ENCODE results near the gene SORCS2.

The SORCS2 gene

DNA sequence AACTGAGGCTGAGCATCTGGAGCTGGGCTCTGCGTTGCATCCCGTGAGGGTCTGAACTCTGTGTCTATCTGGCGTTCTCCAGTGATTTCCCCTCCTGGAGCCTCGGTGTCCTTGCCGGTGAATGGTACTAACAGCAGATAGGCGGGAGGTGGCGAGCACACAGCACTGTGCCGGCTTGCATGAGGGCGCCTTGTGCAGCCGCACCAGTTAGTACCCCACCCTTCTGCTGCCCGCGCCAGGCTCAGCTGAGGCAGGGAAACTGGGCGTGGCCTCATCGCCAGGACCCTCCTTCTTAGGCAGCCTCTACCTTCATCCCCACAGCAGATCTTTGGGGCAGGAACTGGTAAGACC lies 42.7 kb downstream of the SORCS2 start:
- DNase-seq (ENCODE audit: low read depth, low spot score): no peak
- H3K4me3 ChIP-seq (ENCODE audit: low read length): no peak overlapping the region

GRCh38 chr4:7236847-7237246 lies 44.5 kb downstream of the SORCS2 start:
- no peak overlapping the region for H3K4me3 ChIP-seq (ENCODE audit: low read length)
- DNase-seq (ENCODE audit: low read depth, low spot score): no peak

GRCh38 chr4:7237873-7238272 lies 45.5 kb downstream of the SORCS2 start:
- DNase-seq (ENCODE audit: low read depth, low spot score): no peak
- no peak overlapping the region for H3K4me3 ChIP-seq (ENCODE audit: low read length)

- DNase-seq (ENCODE audit: low read depth, low spot score): no peak
- H3K4me3 ChIP-seq (ENCODE audit: low read length): no peak overlapping the region
These were observed 46.1 kb downstream of the SORCS2 start for GRCh38 chr4:7238300-7238960.

GRCh38 chr4:7239101-7239820 lies 46.9 kb downstream of the SORCS2 start:
- no peak overlapping the region for H3K4me3 ChIP-seq (ENCODE audit: low read length)
- no peak for DNase-seq (ENCODE audit: low read depth, low spot score)

GRCh38 chr4:7239844-7240243 lies 47.5 kb downstream of the SORCS2 start:
- no peak overlapping the region for H3K4me3 ChIP-seq (ENCODE audit: low read length)
- no peak for DNase-seq (ENCODE audit: low read depth, low spot score)

- H3K4me3 ChIP-seq (ENCODE audit: low read length): no peak overlapping the region
- DNase-seq (ENCODE audit: low read depth, low spot score): no peak
These were observed 48.0 kb downstream of the SORCS2 start for GRCh38 chr4:7240306-7240705.

GRCh38 chr4:7241597-7242125 lies 49.3 kb downstream of the SORCS2 start:
- no peak for DNase-seq (ENCODE audit: low read depth, low spot score)
- no peak overlapping the region for H3K4me3 ChIP-seq (ENCODE audit: low read length)

- DNase-seq (ENCODE audit: low read depth, low spot score): no peak
- no peak overlapping the region for H3K4me3 ChIP-seq (ENCODE audit: low read length)
These were observed 50.4 kb downstream of the SORCS2 start for GRCh38 chr4:7242766-7243165.

GRCh38 chr4:7243609-7244330 lies 51.4 kb downstream of the SORCS2 start:
- no peak for DNase-seq (ENCODE audit: low read depth, low spot score)

GRCh38 chr4:7244331-7244665 lies 52.0 kb downstream of the SORCS2 start:
- no peak overlapping the region for H3K4me3 ChIP-seq (ENCODE audit: low read length)

More at GRCh38 chr4:7243609-7244330, 51.4 kb downstream of the SORCS2 start:
- no peak overlapping the region for H3K4me3 ChIP-seq (ENCODE audit: low read length)

DNA sequence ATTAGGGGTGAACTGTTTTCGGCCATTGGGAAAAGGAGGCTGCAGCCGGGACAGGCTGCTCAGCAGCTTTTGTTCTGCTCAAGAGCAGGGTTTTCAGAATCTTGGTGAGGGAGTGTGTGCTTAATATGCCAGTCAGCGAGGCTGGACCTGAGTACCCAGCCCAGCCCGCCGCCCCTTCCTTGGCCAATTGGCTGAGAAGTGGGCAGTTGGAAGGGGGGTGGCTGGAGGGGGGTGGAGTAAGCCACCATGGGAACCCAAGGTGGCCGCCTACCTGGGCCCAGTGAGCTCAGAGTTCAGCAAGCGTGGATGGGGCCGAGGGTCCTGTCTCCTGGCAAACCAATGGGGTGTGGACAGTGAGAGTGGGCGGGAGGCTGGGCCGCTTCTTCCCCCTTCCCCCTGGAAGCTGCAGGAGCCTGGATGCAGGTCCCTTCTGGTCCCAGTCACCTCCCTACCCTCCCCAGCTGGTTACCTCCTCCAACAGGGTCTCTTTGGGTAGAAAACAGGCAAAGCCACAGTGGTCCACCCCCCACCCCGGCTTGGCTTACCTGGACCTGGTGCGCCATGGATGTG lies 52.5 kb downstream of the SORCS2 start:
- no peak for DNase-seq (ENCODE audit: low read depth, low spot score)
- no peak overlapping the region for H3K4me3 ChIP-seq (ENCODE audit: low read length)

More at GRCh38 chr4:7244331-7244665, 52.0 kb downstream of the SORCS2 start:
- DNase-seq (ENCODE audit: low read depth, low spot score): no peak

DNA sequence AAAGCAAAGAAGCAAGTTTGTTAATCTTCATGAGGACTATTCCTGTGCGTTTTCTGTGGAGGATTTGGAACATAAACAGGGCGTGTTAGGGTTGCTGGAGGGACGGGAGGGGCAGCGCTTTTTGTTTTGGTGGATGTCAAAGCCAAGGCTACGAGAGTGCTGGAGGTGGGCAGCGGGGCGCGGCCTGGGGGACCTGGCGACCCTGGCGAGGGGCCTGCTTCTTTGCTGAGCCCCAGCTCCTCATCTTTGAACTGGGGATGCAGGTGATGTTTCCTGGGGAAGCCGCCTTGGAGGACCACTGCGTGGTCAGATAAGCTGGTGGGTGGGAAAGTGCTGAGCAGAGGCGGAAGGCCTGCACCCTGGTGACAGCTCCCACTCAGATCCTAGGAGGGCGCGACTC lies 55.2 kb downstream of the SORCS2 start:
- DNase-seq (ENCODE audit: low read depth, low spot score): no peak
- H3K4me3 ChIP-seq (ENCODE audit: low read length): no peak overlapping the region

- H3K4me3 ChIP-seq (ENCODE audit: low read length): no peak overlapping the region
These were observed 55.6 kb downstream of the SORCS2 start for GRCh38 chr4:7247946-7248345.

DNA sequence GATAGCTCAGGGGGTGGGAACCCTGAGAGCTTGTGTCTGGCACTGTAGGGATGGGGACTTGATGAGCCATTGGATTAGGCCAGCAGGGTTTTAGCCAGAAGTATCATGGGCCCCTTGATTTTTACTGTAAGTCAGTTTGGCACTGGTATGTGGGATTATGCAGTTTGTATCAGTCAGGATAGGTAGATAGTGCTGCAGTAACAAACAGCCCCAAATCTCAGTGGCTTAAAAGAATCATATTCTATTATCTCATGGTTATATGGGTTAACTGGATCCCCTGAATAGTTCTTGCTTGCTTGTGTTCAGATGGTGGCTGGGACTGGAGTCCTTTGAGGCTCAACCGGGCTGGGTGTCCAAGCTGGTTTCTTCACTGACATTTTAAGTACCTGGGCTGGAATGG lies 56.5 kb downstream of the SORCS2 start:
- DNase-seq (ENCODE audit: low read depth, low spot score): no peak
- H3K4me3 ChIP-seq (ENCODE audit: low read length): no peak overlapping the region

More at GRCh38 chr4:7247946-7248345, 55.6 kb downstream of the SORCS2 start:
- DNase-seq (ENCODE audit: low read depth, low spot score): no peak

- no peak overlapping the region for H3K4me3 ChIP-seq (ENCODE audit: low read length)
- no peak for DNase-seq (ENCODE audit: low read depth, low spot score)
These were observed 59.0 kb downstream of the SORCS2 start for GRCh38 chr4:7251321-7251720.

GRCh38 chr4:7252051-7252450 lies 59.7 kb downstream of the SORCS2 start:
- no peak overlapping the region for H3K4me3 ChIP-seq (ENCODE audit: low read length)
- no peak for DNase-seq (ENCODE audit: low read depth, low spot score)

DNA sequence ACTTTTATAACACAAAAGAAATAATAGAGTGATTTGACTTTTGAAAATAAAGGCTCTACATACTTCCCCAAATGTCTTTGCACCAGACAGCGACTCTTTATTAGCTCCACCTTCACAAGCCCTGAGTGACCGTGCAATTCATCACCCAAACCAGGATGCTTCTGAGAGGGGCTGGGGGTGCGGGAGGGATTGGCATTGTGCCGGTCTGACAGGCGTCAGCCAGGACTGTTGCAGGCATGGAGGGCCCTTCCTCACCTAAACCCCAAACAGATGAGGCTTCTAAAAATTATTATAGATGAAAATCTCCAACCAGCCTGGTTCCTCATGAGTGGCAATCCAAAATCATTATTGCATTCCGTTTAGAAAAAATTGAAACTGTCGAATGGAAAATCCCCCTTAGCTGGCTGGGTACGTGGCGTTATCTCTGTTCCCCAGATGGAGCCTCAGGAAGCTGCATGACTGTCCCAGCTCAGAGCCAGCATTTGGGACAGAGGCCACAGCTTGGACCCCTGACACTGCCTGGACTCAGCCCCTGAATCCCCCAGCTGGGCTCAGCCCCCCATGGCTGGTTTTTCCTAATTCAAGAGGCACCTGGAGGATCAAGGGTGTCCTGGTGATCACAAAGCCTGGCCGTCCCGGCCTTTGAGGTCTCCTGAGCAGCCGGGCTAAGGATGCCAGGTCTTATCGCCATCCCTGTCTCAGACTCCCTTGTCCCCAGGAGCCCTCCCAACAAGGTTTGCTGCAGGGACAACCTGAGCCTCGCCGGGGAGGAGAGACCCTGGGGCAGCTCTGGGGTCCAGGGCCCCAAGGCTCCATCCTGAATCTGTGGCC lies 60.4 kb downstream of the SORCS2 start:
- H3K4me3 ChIP-seq (ENCODE audit: low read length): no peak overlapping the region
- no peak for DNase-seq (ENCODE audit: low read depth, low spot score)

DNA sequence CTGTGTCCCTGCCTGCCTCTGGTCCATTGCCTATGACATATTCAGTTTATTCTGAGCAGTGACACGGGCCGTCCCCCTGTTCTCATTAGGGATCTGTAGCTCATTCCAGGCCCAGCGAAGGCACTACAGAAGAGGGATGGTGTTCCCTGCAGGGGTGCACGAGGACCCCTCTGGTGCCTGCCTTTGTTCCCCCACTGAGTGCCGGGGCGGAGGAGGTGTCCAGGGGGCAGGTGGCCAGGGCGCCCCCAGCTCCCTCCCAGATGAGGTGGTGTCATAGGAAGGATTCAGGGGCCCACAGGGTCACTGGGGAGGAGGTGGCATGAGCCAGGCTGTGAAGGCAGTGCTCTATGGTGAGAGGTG lies 61.0 kb downstream of the SORCS2 start:
- H3K4me3 ChIP-seq (ENCODE audit: low read length): no peak overlapping the region
- no peak for DNase-seq (ENCODE audit: low read depth, low spot score)

Data from Jurkat, Clone E6-1 (cell line).